PC-9 (cell line): ENCODE results near the gene IVL.

Experiments
- CTCF ChIP-seq: fragments of 200-600 bp; sonication (generic); conservative IDR thresholded peaks from 2 replicates; pipeline ENCODE4 v1.6.1; 2017; ENCODE audit warnings: mixed run types, antibody characterized with exemption, mild to moderate bottlenecking, moderate library complexity
- EZH2 ChIP-seq: fragments of 200-600 bp; sonication (generic); IDR thresholded peaks from 2 replicates; pipeline ENCODE4 v1.8.0; 2017; ENCODE audit warnings: antibody characterized with exemption, low read depth

GRCh38 chr1:152878042-152878441 lies 30.3 kb upstream of the IVL start, which contains the start of gene SMCP:
- TF ChIP-seq CTCF (peak; percentile 52), EZH2 (no peak)
